ENCODE measurements around the gene ADCK1.

DNA sequence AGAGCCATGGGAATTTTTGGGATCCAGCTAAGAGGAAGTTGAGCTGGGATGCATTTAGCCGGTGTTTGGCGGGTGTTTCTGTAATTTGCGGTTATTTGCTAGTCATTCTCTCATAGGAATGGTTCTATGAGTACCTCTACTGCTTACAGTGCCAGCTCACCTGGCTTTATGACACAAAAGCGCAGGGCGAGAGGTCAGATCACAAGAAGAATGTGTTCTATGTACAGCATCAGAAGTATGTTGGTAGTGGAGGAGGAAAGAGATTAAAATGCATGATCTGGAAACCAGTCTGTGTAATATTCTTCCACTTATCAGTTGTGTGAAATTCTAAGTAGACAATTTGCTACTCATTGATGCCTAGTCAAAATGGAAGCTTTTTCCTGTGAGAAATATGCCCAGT, 173.3 kb downstream of the ADCK1 start:
- no peak for TF ChIP-seq CTCF (IDR thresholded peaks at IDR 0.05; ENCODE audit: poor library complexity, severe bottlenecking)
- TF ChIP-seq, protein P1, sequence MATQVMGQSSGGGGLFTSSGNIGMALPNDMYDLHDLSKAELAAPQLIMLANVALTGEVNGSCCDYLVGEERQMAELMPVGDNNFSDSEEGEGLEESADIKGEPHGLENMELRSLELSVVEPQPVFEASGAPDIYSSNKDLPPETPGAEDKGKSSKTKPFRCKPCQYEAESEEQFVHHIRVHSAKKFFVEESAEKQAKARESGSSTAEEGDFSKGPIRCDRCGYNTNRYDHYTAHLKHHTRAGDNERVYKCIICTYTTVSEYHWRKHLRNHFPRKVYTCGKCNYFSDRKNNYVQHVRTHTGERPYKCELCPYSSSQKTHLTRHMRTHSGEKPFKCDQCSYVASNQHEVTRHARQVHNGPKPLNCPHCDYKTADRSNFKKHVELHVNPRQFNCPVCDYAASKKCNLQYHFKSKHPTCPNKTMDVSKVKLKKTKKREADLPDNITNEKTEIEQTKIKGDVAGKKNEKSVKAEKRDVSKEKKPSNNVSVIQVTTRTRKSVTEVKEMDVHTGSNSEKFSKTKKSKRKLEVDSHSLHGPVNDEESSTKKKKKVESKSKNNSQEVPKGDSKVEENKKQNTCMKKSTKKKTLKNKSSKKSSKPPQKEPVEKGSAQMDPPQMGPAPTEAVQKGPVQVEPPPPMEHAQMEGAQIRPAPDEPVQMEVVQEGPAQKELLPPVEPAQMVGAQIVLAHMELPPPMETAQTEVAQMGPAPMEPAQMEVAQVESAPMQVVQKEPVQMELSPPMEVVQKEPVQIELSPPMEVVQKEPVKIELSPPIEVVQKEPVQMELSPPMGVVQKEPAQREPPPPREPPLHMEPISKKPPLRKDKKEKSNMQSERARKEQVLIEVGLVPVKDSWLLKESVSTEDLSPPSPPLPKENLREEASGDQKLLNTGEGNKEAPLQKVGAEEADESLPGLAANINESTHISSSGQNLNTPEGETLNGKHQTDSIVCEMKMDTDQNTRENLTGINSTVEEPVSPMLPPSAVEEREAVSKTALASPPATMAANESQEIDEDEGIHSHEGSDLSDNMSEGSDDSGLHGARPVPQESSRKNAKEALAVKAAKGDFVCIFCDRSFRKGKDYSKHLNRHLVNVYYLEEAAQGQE (IDR thresholded peaks at IDR 0.05; ENCODE audit: borderline replicate concordance) = no peak
- TF ChIP-seq POLR2AphosphoS5 (IDR thresholded peaks at IDR 0.05) = no peak
- TF ChIP-seq EP300 (conservative IDR thresholded peaks at IDR 0.05; ENCODE audit: poor library complexity, severe bottlenecking) = no peak
- no peak for TF ChIP-seq EZH2 (IDR thresholded peaks at IDR 0.05; ENCODE audit: borderline replicate concordance, insufficient read depth, low read length, poor library complexity, severe bottlenecking)

Data from neural cell (in vitro differentiated cells).